K562 (cell line): ENCODE data around the gene CALML4. TPM values are rescaled to one million over a fixed set of nuclear protein-coding genes. Genes with fewer than 3 reads are reported as not detected.

ENCODE experiments used
- HOXB6 ChIP-seq: fragments of 250-450 bp; sonication (Bioruptor Pico); IDR thresholded peaks from 2 replicates; pipeline ENCODE4 v1.5.1; 2022; ENCODE audit warnings: mild to moderate bottlenecking, borderline replicate concordance
- MECOM ChIP-seq: fragments of 250-450 bp; sonication (Bioruptor Pico); IDR thresholded peaks from 2 replicates; pipeline ENCODE4 v1.8.0; 2022; ENCODE audit warnings: inconsistent platforms
- MTA3 ChIP-seq: fragments of 450-650 bp; formaldehyde crosslinking; IDR thresholded peaks from 2 replicates; pipeline ENCODE4 v1.6.1; 2017; ENCODE audit warnings: mild to moderate bottlenecking, borderline replicate concordance
- PKNOX1 ChIP-seq: fragments of 450-650 bp; IDR thresholded peaks from 2 replicates; pipeline ENCODE4 v1.6.1; 2016
- SETDB1 ChIP-seq: IDR thresholded peaks from one replicate; pipeline ENCODE4 v1.6.1; 2012; ENCODE audit warnings: low read length, control low read depth, inconsistent platforms
- ZNF124 ChIP-seq: sonication (generic); formaldehyde crosslinking; IDR thresholded peaks from 2 replicates; pipeline ENCODE4 v1.8.1; 2022; ENCODE audit warnings: missing genetic modification reagents
- ZNF24 ChIP-seq: fragments of 450-650 bp; IDR thresholded peaks from 2 replicates; pipeline ENCODE4 v1.6.1; 2016
- ZNF668 ChIP-seq: fragments of 250-450 bp; sonication (Bioruptor Pico); IDR thresholded peaks from 2 replicates; pipeline ENCODE4 v1.8.0; 2022; ENCODE audit warnings: mild to moderate bottlenecking, inconsistent platforms
- polyA plus RNA-seq, 8 experiments: library from polyadenylated mRNA; depleted of rRNA in 4 of 8; stranded (reverse) in 5 of 8; unstranded in 3 of 8; fragments of >200 nt; fragmentation: Nextera tagmentation in 2 of 8; fragmentation: Illumina TruSeq in 1 of 8; extraction: Ambion mirVana in 2 of 8; extraction: Trizol in 1 of 8; gene quantifications; 2 replicates each; pipeline versions ENCODE4 v1.2.1 to v1.2.3, GENCODE V29; 2011 to 2014; ENCODE audit warnings: inconsistent platforms in 1 of 8, missing spikeins in 1 of 8
- total RNA-seq, 7 experiments: library from RNA; depleted of rRNA in 6 of 7; stranded (reverse); fragments of >200 nt in 6 of 7; fragmentation: Illumina TruSeq in 2 of 7; extraction: Trizol in 2 of 7; gene quantifications; 2 replicates each; pipeline versions ENCODE4 v1.2.1 to v1.2.3, GENCODE V29; 2011 to 2021; ENCODE audit warnings: low replicate concordance in 1 of 7
- TF ChIP-seq, protein P1 (sequence below): fragments of 450-650 bp; formaldehyde crosslinking; conservative IDR thresholded peaks from 2 replicates; pipeline ENCODE4 v1.4.0; 2022; ENCODE audit warnings: mild to moderate bottlenecking, missing genetic modification characterization
- TF ChIP-seq, protein P2 (sequence below): fragments of 250-450 bp; sonication (Bioruptor Pico); IDR thresholded peaks from 2 replicates; pipeline ENCODE4 v1.4.0; 2020; ENCODE audit warnings: mild to moderate bottlenecking, moderate library complexity

The CALML4 gene
- total and polyA plus RNA-seq, 9 of the 15 experiments (the other 6 are each of a cell fraction or from before 2014, with no cell fraction given) = 2.8 to 30.6 (median 15.5) TPM

DNA sequence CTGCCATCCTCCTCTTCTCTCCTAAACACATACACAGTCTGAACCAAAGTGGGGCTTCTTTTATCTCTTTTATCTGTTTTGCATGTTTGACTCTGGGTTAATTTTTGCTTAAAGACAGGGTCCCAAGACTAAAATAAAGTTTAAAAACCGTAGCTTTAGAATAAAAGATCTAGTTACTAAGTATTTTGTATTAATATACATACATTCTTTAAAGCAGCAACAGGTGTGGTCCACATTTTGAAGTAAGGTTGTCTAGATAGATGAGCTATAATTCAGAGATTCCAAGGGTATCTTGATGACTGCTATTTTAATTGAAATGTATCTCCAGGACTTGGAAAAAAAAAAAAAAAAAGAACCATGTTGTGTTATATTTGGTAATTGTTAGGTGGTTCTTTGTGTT lies 61.3 kb downstream of the CALML4 start (continued):
- no peak for TF ChIP-seq ZNF24
- TF ChIP-seq ZNF668 (CRISPR knock-in tag) = no peak
- no peak for TF ChIP-seq SETDB1
- no peak for TF ChIP-seq MTA3
- no peak for TF ChIP-seq HOXB6
- TF ChIP-seq, protein P1, sequence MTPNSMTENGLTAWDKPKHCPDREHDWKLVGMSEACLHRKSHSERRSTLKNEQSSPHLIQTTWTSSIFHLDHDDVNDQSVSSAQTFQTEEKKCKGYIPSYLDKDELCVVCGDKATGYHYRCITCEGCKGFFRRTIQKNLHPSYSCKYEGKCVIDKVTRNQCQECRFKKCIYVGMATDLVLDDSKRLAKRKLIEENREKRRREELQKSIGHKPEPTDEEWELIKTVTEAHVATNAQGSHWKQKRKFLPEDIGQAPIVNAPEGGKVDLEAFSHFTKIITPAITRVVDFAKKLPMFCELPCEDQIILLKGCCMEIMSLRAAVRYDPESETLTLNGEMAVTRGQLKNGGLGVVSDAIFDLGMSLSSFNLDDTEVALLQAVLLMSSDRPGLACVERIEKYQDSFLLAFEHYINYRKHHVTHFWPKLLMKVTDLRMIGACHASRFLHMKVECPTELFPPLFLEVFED (CRISPR knock-in tag) = no peak
- TF ChIP-seq ZNF124 = no peak
- no peak for TF ChIP-seq MECOM
- no peak for TF ChIP-seq PKNOX1
- TF ChIP-seq, protein P2, sequence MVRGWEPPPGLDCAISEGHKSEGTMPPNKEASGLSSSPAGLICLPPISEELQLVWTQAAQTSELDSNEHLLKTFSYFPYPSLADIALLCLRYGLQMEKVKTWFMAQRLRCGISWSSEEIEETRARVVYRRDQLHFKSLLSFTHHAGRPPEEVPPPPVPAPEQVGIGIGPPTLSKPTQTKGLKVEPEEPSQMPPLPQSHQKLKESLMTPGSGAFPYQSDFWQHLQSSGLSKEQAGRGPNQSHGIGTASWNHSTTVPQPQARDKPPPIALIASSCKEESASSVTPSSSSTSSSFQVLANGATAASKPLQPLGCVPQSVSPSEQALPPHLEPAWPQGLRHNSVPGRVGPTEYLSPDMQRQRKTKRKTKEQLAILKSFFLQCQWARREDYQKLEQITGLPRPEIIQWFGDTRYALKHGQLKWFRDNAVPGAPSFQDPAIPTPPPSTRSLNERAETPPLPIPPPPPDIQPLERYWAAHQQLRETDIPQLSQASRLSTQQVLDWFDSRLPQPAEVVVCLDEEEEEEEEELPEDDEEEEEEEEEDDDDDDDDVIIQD (CRISPR knock-in tag) = no peak
